GM12873 (cell line): ENCODE results near the gene KIF26B.

ENCODE experiments used
- CTCF ChIP-seq: IDR thresholded peaks from 2 replicates; pipeline ENCODE4 v1.5.1; 2012; ENCODE audit warnings: low read depth, mild to moderate bottlenecking, moderate library complexity, low read length, control low read depth; ENCODE audit not compliant: insufficient read depth; ENCODE audit errors: missing control alignments

KIF26B gene

DNA sequence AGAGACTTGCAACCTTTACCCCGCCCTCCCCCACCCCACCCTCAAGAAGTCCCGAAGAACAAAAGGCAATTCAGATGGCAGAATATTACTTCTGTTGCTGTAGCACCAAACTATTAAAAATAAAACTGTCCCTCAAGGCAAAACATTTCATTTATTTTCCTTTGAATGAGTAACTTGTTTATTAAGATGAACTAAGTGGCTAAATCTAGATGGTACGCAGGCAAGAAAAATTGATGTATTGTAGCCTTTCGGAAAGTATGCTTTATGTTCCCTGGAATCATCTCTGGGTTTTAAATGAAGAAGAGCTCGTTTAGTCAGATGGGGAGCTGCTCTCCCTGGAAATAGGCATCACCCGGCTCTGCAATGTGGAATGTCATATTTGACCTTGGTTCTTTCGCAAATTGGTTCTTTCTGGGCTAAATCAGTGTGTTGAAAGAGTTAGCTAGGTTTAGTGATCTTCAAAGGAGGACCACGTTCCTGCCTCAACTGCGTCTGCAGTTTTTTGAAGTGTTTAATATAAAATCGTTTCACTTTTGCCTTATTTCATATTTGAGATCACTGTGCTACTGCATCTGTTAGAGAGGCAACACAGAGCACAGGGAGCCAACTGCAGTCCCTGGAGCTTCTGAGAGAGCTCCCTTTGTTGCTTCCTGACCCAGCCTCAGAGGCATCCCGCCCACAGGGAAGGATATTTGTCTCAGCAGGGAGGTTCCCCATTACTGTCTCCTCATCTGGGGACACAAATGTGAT is 61.8 kb downstream of the KIF26B start:
- TF ChIP-seq CTCF, result no peak

DNA sequence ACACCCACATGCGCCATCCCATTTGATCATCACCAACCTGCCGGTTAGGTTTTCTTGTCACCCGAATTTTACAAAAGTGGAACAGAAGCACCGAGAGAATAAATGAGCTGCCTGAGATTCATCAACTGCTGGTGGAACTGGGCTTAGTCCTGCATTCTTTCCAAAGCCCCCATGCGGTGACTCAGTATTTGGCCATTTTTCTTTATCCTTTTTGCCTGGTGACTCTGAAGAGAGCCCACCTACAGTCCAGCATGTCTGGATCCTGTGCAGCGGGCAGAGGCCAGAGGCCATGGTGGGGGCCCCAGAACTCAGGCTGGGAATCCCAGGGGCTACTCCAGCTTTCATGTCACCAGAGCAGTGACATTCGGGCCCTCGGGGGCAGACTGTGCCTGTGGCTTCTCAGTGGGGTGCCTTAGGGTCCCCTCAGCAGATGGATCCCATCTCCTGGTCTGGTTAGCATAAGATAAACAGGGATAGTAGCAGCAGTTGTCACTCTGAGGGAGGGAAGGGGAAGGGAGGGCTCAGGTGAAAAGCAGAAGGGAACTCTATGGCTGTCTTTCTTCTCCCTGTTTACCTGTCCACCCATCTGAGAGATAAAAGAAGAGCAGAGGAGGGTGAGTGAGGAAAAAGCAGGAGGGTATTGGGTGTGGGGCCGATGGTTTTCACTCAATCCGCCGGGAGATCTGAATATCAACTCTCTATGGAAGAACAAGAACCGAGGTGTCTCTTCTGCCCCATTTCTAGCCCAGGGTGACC is 63.2 kb downstream of the KIF26B start:
- no peak for TF ChIP-seq CTCF

- no peak for TF ChIP-seq CTCF
Observed at GRCh38 chr1:245220381-245220985, 65.7 kb downstream of the KIF26B start.

DNA sequence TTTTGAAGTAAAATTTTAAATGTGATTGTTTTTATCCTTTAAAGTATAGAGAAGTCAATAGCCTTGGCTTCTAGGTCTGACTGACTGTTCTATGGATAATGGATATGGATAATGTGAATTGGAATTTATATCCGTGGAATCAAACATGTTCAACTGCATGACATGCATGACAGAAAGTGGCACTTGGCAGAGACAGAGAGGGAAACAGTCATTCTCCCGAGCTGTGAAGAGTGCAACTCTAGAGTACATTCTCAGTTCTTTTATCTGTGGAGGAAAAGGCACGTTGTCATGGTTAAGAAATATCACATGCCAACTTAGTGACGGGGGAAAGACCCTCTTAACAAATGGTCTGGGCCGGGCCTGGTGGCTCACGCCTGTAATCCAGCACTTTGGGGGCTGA is 67.0 kb downstream of the KIF26B start:
- no peak for TF ChIP-seq CTCF

GRCh38 chr1:245222931-245223595 is 68.3 kb downstream of the KIF26B start:
- TF ChIP-seq CTCF, result no peak

DNA sequence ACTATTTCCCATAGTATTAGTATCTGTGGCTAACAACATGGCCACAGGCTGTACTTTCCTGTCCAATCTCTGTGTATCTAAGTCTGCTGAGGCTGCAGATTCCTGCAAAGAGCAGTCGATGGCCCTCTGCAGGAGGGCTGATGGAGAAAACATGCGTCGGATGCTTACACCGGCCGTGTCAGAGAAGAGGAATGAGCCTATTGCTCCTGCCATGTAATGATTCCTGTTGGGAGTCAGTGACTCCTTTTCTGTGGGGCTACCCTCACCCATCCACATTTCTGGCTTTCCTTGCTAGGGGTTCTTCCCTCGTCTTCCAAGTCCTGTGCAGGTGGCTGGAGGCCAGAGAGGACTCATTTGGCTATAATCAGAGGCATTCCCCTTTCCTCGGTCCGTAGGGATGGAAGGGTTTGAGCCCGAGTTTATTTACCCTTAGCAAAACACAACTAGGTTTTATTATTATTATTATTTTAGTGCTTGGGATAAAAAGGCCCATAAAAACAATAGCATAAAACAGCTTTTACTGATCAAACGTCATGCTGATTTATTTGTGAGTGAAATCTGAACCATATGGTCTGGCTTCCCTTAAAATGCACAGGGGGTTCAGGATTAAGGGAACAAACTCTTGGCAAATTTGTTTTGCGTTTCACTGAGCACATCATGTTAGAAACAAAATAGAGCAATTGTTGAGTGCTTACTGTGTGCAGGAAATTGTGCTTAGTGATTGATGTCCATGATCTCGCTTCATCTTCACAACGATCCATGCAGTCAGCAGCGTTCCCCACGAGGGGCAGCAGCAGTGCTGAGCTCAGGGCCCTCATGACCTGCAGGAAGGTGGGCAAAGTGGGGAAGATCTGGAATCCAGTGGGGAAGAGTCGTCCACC is 70.8 kb downstream of the KIF26B start:
- TF ChIP-seq CTCF, result peak; percentile 7
